HG03520 (cell line): ENCODE data around the gene CHTF8.

Source experiments
- ATAC-seq: cut with Tn5 transposase; IDR thresholded peaks from one replicate; pipeline ENCODE4 v1.9.1; 2021; ENCODE audit warnings: mild to moderate bottlenecking, moderate library complexity; ENCODE audit not compliant: unreplicated experiment

The CHTF8 gene

DNA sequence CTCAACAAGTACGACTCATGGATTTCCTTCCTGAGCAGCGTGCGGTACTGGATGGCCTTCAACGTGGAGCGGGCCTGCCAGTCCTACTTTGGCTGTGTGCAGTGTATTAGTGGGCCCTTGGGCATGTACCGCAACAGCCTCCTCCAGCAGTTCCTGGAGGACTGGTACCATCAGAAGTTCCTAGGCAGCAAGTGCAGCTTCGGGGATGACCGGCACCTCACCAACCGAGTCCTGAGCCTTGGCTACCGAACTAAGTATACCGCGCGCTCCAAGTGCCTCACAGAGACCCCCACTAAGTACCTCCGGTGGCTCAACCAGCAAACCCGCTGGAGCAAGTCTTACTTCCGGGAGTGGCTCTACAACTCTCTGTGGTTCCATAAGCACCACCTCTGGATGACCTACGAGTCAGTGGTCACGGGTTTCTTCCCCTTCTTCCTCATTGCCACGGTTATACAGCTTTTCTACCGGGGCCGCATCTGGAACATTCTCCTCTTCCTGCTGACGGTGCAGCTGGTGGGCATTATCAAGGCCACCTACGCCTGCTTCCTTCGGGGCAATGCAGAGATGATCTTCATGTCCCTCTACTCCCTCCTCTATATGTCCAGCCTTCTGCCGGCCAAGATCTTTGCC, 17.9 kb downstream of the CHTF8 start:
- ATAC-seq: no peak

DNA sequence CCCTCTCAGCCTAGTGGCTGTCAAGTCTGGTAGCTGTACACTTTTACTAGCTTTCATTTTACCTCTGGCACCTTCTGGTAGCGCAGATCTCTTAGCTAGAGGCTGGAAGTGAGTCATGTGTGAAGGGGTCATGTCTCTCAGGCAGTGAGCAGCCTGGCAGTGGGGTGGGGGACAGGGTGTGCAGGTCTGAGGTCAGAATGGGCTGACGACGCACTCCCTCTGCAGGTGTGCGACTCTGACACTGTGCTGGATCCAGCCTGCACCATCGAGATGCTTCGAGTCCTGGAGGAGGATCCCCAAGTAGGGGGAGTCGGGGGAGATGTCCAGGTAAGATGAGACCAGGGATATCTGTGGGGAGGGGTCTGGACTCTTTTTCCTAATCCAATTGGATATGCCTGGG, 19.2 kb downstream of the CHTF8 start:
- no peak for ATAC-seq

DNA sequence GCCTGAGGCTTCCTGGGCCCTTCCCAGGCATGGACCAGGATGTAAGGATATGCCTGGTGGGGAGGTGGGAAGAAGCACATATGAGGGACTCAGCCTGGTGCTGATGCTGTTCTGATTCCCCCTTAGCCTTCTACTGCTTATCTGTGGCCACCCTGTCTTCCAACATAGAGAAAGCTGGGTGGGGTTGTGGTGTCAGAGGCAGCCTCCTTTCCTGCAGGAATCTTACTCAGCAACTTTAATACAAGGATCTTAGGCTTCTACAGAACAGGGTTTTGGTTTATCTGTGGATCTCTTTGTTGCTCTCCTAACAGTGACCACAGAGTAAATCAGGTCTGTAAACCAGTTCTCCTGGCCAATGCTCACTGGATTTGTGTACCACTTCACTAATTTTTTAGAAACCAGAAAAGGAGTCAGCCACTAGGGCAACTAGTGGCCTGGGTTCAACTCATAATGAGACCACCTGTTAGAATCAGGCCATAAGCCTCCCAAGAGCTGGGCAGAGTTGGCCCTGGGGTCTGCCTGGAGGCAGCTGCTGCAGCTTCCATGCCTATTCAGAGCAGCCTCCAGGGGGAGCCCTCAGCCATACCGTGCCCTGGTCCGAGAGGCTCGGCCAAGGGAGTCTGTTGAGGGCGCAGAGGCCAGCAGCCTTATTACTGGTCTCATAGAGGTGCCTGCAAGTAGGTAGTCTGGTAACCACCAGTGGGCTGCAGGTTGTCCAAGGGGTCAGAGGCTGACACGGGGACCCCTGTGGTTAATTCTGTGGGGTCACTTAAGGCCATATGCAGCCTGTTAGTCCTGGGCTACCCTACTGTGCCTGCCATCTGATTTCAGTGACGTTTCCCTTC, 19.9 kb downstream of the CHTF8 start:
- ATAC-seq: no peak

DNA sequence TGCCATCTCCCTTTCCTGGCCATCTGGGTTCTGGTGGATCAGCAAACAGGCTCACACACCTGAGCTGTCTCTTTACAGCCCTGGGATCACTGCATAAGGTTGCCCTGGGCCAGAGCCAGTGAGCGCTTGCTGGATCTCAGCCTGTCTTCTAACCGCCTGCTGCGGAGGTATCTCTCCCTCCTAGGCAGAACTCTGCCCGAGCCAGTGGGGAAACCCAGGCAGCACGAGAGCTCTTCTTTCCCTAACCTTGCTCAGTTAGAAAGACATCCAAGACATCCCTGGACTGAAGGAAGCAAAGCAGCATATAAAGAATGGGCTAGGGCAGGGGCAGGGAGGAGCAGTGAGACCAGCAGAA, 20.5 kb downstream of the CHTF8 start:
- no peak for ATAC-seq

DNA sequence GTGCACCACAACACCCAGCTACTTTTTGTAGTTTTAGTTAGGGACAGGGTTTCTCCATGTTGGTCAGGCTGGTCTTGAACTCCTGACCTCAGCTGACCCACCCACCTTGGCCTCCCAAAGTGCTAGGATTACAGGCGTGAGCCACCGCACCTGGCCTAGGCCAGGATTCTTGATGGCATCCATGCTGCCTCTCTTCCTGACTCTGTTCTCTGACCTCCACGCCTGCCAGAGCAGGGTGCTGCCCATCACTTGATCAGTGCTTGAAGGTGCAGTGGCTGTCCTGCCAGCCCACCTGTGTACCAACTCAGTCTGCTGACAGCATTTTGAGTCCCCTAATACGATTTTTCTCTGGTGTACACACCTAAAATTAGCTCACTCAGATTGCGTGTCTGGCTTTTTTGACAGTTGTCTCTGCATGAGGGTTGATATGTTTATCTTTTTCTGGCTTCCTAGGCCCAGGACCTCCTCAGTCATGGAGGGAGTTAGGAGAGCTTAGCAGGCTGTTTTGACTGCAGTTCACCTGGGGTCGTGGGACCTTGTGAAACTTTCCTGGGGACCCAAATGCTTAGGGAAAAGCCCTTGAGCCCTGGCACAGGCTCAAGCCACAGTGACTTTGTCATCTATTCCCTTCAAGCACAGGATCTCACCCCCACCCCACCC, 21.0 kb downstream of the CHTF8 start:
- ATAC-seq: no peak

DNA sequence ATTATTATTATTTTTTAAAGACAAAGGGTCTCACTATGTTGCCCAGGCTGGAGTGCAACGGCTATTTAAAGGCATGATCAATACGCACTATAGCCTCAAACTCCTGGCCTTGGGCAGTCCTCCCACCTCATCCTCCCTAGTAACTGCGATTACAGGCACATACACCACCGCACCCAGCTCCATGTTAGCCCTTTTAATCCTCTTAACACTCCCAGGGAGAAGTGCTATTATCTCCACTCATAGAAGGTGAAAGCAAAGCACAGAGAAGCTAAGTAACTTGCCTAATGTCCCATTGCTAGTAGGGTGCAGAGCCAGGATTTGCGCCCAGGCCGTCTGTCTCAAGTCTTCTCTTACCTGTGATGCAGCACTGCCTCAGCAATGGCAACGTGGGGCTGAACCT, 22.0 kb downstream of the CHTF8 start:
- no peak for ATAC-seq

DNA sequence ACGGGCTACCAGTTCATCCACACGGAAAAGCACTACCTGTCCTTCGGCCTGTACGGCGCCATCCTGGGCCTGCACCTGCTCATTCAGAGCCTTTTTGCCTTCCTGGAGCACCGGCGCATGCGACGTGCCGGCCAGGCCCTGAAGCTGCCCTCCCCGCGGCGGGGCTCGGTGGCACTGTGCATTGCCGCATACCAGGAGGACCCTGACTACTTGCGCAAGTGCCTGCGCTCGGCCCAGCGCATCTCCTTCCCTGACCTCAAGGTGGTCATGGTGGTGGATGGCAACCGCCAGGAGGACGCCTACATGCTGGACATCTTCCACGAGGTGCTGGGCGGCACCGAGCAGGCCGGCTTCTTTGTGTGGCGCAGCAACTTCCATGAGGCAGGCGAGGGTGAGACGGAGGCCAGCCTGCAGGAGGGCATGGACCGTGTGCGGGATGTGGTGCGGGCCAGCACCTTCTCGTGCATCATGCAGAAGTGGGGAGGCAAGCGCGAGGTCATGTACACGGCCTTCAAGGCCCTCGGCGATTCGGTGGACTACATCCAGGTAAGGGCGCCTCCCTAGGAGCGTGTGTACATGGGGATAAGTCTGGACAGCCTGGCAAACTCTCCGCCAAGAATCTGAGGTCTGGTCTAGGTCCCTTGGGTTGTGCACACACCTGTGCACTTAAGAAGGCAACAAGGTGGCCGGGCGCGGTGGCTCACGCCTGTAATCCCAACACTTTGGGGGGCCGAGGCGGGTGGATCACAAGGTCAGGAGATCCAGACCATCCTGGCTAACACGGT, 22.7 kb downstream of the CHTF8 start:
- ATAC-seq: no peak

DNA sequence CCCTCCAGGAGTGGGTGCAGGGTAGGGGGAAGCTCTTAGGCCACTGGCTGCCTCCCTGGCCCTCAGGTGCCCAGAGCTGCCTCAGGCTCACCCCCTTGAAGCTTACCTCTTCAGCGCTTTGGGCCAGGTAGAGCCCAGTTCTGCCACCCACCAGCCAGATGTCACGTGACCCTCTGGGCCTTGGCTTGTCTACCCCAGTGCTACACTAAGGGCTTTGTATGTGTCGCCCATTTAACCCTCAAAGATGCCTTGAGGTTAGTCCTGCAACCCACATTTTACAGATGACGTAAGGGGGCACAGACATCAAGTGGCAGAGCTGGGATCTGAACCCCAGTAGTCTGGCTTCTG, 23.5 kb downstream of the CHTF8 start:
- ATAC-seq: no peak

DNA sequence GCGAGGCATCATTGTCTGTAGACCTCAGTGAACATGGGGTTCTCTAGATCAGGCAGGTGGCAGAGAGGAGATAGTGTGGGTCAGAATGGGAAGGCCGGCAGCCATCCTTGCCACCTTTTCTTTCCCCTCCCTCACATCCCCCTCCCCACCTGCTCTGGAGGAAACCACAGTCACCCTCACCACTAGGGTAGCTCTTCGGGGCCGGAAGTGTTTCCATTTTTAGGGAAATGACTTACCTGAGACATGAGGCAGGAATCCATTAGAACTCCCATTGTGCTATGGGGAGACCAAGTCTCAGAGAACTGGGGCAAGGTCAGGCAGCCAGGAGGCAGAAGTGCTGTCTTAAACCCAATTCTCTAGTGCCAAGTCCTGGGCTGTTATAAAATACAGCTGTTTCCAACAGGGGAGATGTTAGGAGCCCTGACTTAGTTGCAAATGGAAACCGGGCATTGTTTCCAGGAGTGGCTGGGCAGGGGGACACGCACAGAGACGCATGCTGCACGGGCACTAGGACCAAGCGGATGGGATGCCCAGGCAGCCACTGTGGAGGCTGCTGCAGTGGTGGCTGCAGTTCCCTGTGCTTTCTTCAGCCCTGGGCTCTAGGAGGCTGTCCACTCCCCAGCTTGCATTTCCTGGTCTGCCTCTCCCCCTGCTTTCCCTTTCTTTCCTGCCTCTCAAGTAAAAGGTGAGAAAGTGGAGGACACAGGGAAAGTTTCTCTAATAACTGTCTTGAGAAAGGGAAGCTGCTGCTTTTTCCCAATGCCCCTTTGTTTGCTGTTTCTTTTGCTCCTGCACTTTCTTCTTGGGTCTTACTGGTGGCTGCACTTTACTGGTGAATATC, 24.1 kb downstream of the CHTF8 start:
- no peak for ATAC-seq

DNA sequence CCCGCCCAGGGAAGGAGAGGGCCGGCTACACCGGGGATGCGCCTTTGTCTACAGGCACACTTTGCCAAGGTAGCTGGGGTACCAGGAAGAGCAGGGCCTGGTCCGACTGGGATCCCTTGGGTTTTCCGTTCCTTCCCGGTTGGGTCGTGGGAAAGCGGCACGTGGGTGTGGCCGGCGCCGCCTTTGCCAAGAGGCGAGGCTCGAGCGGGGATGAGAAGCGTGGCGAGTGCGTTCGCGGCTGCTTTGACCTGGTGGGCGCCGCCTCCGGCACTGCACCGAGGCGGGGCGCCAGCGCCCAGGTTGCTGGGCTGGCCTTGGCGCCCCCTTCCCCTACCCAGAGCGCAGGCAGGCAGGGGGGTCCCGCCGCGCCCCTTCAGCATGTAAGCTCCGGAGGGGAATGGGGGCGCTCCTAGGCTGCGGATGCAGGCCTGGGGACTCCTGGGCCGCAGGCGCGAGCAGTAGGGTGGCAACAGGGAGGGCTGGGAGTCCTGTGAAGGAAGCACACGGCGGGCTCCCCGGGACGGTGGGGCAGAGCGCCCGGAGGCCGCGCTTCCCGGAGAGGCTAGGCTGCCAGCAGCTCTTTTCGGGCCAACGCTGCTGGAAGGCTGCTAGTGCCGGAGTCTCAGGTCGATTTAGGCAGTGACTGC, 24.9 kb downstream of the CHTF8 start:
- ATAC-seq: no peak

DNA sequence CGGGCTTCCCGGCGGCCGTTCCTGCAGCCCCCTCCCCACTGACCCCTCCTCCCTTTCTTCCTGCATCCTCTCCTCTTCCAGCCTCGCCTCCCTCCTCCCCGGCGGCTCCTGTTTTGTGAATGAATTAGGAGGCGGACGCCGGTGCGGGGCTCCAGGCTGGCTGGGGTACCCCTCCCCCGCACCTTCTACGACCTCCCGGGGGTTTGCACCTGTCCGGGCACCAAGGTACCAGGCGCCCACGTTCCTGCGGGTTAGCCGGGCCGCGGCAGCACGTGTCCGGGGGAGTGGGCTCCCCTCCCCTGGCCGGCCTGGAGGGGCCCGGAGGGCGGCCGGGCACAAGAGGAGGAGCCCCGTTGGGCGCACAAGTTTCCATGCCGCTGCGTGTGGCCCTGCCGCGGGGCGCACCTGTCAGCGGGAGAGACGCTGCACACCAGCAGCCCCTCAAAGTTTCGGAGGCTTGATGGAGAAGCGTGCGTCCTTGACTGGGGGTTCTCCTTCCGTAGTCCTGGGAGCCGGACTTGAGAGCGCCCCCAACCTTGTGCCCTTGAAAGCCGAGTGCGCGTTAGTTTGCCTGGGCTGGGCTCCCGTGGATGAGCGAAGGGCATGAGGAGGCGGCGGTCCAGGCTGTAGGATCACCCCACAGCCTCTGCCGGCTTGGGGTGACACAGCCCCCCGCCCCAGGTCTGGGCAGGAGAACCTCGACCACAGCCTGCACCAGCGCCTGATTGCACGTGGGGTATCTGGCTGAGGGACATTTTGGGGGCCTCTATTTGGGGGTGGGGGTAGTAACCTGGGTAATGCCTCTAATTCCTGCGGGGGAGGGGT, 25.7 kb downstream of the CHTF8 start:
- no peak for ATAC-seq

DNA sequence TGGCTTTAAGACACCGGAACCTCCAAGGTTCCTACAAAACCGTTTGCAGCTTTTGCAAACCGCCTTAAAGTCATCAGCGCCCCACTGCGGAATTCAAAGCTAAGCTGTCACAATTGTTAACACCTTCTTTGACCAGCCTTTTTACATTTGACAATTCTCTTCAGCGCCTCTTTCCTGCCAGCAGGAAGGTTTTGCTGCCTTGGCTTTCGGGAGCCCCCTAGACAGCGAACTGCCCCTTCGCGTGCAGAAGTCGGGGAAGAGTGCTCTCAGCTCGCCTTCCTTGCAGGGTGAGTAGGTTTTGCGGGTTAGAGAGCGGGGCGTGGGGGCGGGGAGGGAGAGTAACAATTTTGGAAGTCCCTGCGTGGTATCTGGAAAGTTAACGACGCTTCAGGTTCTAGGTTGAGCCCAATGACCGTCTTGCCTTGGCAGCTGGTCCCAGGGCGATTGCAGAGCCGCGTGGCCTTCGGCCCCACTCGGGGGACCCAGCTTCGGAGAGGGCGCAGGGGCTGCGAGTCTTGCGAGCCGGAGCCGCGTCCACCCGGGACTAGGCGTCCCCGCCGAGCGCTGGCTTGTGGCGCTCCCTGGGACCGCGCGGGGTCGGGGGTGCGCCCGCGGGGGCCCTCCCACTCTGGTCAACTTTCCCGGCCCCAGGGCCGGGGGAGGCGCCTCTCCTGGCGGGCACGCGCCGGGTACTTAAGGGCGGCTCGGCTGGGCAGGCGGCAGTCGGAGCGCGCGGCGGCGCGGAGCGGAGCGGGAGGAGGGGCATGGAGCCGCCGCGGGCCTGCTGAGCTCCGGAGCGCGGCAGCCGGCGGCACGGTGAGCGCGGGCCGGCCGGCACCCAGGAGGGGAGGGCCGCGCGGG, 26.7 kb downstream of the CHTF8 start, which contains the start of gene HAS3:
TSS of gene HAS3 (plus strand) at position 153 of the 861 bp plus-strand sequence. CDS start 3,743 bp downstream, outside the sequence.
- ATAC-seq: no peak

DNA sequence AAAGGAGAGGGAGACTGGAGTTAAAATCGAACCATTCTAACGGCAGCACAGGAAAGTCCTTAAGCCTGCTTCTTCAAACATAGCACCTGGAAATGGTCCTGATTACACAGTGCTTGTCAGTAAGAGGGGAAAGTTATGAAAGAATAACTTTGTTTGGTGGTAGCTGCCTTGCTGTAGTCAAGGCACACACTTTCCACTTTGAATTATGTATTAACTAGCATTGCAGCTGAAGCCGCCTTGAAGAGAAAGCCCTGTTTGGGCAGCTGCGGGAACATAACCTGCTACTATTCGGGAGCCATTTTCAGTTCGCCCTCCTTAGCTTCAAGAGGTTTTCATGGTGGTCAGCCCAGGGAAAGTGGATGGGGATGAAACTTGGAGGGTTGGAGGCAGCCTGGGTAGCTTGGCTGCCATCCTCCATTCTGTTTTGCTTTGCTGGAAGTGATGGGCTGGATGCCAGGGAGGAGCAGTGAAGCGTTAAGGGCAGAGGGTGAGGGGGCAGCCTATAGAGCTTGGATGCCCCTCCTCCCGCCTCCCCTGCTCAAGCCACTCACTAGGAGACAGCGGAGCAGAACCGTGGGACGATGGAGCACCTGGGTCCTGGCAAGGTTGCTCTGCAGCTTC, 32.2 kb downstream of the CHTF8 start:
- no peak for ATAC-seq

DNA sequence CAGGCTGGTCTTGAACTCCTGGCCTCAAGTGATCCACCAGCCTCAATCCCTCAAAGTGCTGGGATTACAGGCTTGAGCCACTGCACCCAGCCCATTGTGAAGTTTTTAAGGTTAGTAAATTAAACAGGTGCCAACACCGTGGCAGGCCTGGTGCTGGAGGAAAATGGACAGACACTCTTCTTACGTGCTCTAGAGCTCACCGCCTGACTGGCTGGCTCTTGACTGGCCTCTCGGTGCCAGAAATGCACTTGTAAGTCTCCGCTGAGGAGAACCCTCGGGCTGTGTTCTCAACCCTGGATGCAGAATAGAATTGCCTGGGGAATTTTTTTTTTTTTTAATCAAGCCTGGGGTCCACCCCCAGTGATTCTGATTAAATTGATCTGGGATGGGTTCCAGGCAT, 37.2 kb downstream of the CHTF8 start:
- no peak for ATAC-seq

DNA sequence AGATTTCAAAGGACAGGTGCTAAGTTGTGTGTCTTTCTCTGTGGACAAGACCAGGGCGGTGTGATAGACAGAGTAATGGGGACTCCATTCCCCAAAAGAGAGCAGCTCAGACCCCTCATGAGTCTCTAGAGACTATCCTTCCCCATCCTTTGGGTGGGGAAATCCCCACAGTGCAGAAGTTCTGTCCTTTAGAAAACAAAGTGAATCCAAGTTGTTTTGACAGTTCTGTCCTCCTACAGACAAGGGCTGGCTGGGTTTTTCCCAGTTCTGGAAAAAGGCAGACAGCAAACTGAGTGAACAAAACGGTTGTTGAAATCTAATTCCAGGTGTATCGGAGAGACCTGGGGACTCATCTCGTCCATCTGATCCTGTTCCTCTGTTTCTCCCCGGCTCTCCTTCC, 37.9 kb downstream of the CHTF8 start:
- no peak for ATAC-seq

DNA sequence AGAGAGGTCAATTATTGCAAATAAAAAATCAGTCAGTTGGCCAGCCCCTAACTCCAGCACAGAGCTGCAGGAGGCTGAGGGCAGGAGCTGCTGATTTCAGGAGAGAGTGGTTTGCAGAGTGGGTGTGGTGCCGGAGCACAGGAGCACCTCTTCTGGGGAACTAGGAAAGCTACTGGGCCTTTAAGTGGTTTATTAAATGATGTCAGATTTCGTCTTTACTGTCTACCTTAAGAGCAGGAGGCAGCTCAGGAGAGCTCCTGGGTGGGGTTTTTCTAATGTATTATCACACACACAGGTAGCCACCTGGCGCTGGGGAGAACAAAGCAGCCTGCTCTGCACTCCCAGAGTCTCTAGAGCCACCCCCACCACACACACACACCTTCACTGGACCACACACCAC, 38.4 kb downstream of the CHTF8 start:
- ATAC-seq: no peak

DNA sequence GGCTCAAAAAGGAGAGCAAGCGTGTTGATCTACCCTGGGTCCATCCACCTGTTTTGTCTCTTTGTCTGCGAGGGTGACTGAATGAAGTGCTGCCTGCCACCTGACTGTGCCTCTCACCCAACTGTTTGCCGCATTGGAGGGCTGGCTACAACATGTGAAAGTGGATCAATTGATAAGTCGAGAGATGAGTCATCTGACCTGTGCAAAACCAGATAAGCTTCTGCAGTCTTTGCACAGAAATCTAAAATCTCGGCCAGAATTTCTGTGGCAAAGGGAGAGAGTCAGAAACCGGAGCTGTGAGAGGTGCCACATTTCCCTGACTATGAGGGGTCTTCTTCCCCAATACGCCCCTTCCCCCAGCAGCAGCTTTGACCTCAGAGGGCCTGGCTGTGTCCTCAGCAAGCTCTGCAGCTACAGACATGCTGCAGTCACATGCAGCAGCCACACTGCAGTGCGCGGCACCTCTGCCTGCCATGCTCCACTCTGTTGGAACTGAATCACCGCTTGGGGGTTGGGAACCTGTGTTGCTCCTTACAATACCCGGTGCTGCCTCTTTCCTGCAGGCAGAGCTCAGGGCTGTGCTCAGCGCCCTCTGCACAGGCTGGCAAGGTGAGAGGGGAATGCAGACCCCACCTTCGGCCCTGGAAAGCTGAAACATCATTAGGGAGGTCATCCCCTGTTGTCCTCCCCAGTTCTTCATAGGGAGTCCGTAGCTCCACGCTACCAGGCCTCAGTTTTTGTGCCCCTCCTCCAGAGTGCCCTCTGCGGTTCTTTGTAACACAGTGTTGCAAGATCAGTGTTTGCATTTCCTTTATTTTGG, 43.1 kb downstream of the CHTF8 start:
- no peak for ATAC-seq
